H9 (cell line): ENCODE data around the gene PPP2R5E. TPM values are rescaled to one million over a fixed set of nuclear protein-coding genes. Genes with fewer than 3 reads are reported as not detected.

Experiments
- DNase-seq: peaks from one replicate; pipeline ENCODE4 v3.0.0-alpha.2; 2017
- H2AFZ ChIP-seq: one replicate; pipeline ENCODE4 v1.6.1; 2013; ENCODE audit warnings: mild to moderate bottlenecking, low read length, control low read depth, moderate library complexity
- H2AK5ac ChIP-seq: 2 replicates; pipeline ENCODE4 v1.6.1; 2013; ENCODE audit warnings: low read length, control low read depth, mixed read lengths; ENCODE audit not compliant: insufficient read length
- H2BK120ac ChIP-seq: one replicate; pipeline ENCODE4 v1.6.1; 2013; ENCODE audit warnings: low read depth, mild to moderate bottlenecking, low read length, control low read depth, inconsistent platforms; ENCODE audit not compliant: poor library complexity, severe bottlenecking
- H2BK12ac ChIP-seq: 2 replicates; pipeline ENCODE4 v1.6.1; 2013; ENCODE audit warnings: low read length, control low read depth, mixed read lengths, low read depth; ENCODE audit not compliant: insufficient read length
- H2BK15ac ChIP-seq: 2 replicates; pipeline ENCODE4 v1.6.1; 2013; ENCODE audit warnings: low read depth, low read length, control low read depth
- H2BK20ac ChIP-seq: one replicate; pipeline ENCODE4 v1.6.1; 2013; ENCODE audit warnings: low read depth, mild to moderate bottlenecking, low read length, control low read depth, inconsistent platforms; ENCODE audit not compliant: poor library complexity, severe bottlenecking
- H2BK5ac ChIP-seq: 2 replicates; pipeline ENCODE4 v1.6.1; 2013; ENCODE audit warnings: low read length, control low read depth, mixed read lengths; ENCODE audit not compliant: insufficient read length
- H3K14ac ChIP-seq: 2 replicates; pipeline ENCODE4 v1.6.1; 2013; ENCODE audit warnings: low read length, control low read depth; ENCODE audit not compliant: insufficient read depth
- H3K18ac ChIP-seq: 2 replicates; pipeline ENCODE4 v1.6.1; 2013; ENCODE audit warnings: low read depth, mild to moderate bottlenecking, mixed read lengths, low read length, control low read depth; ENCODE audit not compliant: insufficient read length
- H3K23ac ChIP-seq: 2 replicates; pipeline ENCODE4 v1.6.1; 2013; ENCODE audit warnings: low read length, control low read depth, mixed read lengths, low read depth; ENCODE audit not compliant: insufficient read length
- H3K23me2 ChIP-seq: 2 replicates; pipeline ENCODE4 v1.6.1; 2013; ENCODE audit warnings: low read depth, mild to moderate bottlenecking, mixed read lengths, low read length, control low read depth; ENCODE audit not compliant: insufficient read length, poor library complexity, severe bottlenecking
- H3K27ac ChIP-seq: 2 replicates; pipeline ENCODE4 v1.5.1; 2013; ENCODE audit warnings: low read length, control low read depth, mixed read lengths, low read depth; ENCODE audit not compliant: insufficient read length
- H3K27me3 ChIP-seq: 2 replicates; pipeline ENCODE4 v1.6.1; 2013; ENCODE audit warnings: low read length, control low read depth, inconsistent platforms; ENCODE audit not compliant: insufficient read depth
- H3K4ac ChIP-seq: 2 replicates; pipeline ENCODE4 v1.6.1; 2013; ENCODE audit warnings: low read depth, mild to moderate bottlenecking, control low read depth, inconsistent platforms, low read length, moderate library complexity
- H3K4me1 ChIP-seq: 2 replicates; pipeline ENCODE4 v1.6.1; 2013; ENCODE audit warnings: low read length, control low read depth, inconsistent platforms; ENCODE audit not compliant: insufficient read depth
- H3K4me2 ChIP-seq: 2 replicates; pipeline ENCODE4 v1.6.1; 2013; ENCODE audit warnings: low read length, control low read depth, mixed read lengths; ENCODE audit not compliant: insufficient read length, insufficient read depth
- H3K56ac ChIP-seq: 2 replicates; pipeline ENCODE4 v1.6.1; 2013; ENCODE audit warnings: low read depth, mild to moderate bottlenecking, mixed read lengths, low read length, control low read depth; ENCODE audit not compliant: insufficient read length
- H3K79me1 ChIP-seq: 2 replicates; pipeline ENCODE4 v1.6.1; 2013; ENCODE audit warnings: low read depth, mild to moderate bottlenecking, moderate library complexity, low read length, control low read depth, inconsistent platforms; ENCODE audit not compliant: insufficient read depth, poor library complexity, severe bottlenecking
- H3K79me2 ChIP-seq: 2 replicates; pipeline ENCODE4 v1.6.1; 2013; ENCODE audit warnings: low read length, control low read depth, inconsistent platforms; ENCODE audit not compliant: insufficient read depth
- H3K9ac ChIP-seq: 2 replicates; pipeline ENCODE4 v1.6.1; 2013; ENCODE audit warnings: low read length, control low read depth, mixed read lengths; ENCODE audit not compliant: insufficient read length; ENCODE audit errors: extremely low read depth
- H3K9me3 ChIP-seq: one replicate; pipeline ENCODE4 v1.6.1; 2013; ENCODE audit warnings: low read depth, low read length, inconsistent platforms; ENCODE audit not compliant: control insufficient read depth
- H3T11ph ChIP-seq: one replicate; pipeline ENCODE4 v1.6.1; 2013; ENCODE audit warnings: mild to moderate bottlenecking, low read length, control low read depth, inconsistent platforms
- H4K20me1 ChIP-seq: one replicate; pipeline ENCODE4 v1.6.1; 2013; ENCODE audit not compliant: control insufficient read depth, insufficient read length, insufficient read depth
- H4K5ac ChIP-seq: 2 replicates; pipeline ENCODE4 v1.6.1; 2013; ENCODE audit warnings: low read depth, mild to moderate bottlenecking, mixed read lengths, low read length, control low read depth; ENCODE audit not compliant: insufficient read length
- H4K8ac ChIP-seq: replicated peaks from 2 replicates; pipeline ENCODE4 v1.6.1; 2013; ENCODE audit warnings: low read length, control low read depth, mixed read lengths, low read depth; ENCODE audit not compliant: insufficient read length
- H4K91ac ChIP-seq: 2 replicates; pipeline ENCODE4 v1.6.1; 2013; ENCODE audit warnings: low read depth, mild to moderate bottlenecking, moderate library complexity, mixed read lengths, low read length, control low read depth; ENCODE audit not compliant: insufficient read length
- H3K27ac Mint-ChIP-seq, 3 experiments: 2 replicates in 2 of 3; 3 replicates in 1 of 3; pipeline ENCODE4 v1.8.0; 2020 to 2021; ENCODE audit warnings: mixed read lengths in 3 of 3, mild to moderate bottlenecking in 1 of 3, moderate library complexity in 1 of 3
- H3K27me3 Mint-ChIP-seq: 2 replicates; pipeline ENCODE4 v1.8.0; 2021; ENCODE audit warnings: low read depth, mild to moderate bottlenecking, moderate library complexity, mixed read lengths
- H3K36me3 Mint-ChIP-seq, 3 experiments: 2 replicates in 2 of 3; 3 replicates in 1 of 3; pipeline ENCODE4 v1.8.0; 2020 to 2021; ENCODE audit warnings: low read depth in 3 of 3, mixed read lengths in 3 of 3; ENCODE audit not compliant: insufficient read depth in 1 of 3
- H3K4me1 Mint-ChIP-seq, 2 experiments: 2 replicates each; pipeline ENCODE4 v1.8.0; 2020; ENCODE audit warnings: mixed read lengths in 2 of 2
- H3K4me3 Mint-ChIP-seq, 2 experiments: 2 replicates in 1 of 2; 3 replicates in 1 of 2; pipeline ENCODE4 v1.8.0; 2020 to 2021; ENCODE audit warnings: mild to moderate bottlenecking in 2 of 2, mixed read lengths in 2 of 2, moderate library complexity in 1 of 2
- H3K9me3 Mint-ChIP-seq, 2 experiments: 2 replicates in 1 of 2; 3 replicates in 1 of 2; pipeline ENCODE4 v1.8.0; 2020; ENCODE audit warnings: mild to moderate bottlenecking in 2 of 2, mixed read lengths in 2 of 2, moderate library complexity in 1 of 2
- CTCF ChIP-seq: fragments of 200-600 bp; sonication (generic); conservative IDR thresholded peaks from 3 replicates; pipeline ENCODE4 v1.8.0; 2021; ENCODE audit warnings: antibody characterized with exemption, mild to moderate bottlenecking
- WGBS: extraction: QIAGEN DNeasy Blood & Tissue Kit; methylation state at CpG from one replicate; pipeline ENCODE4 v1.1.7; 2013; ENCODE audit warnings: missing lambda C conversion rate, low lambda C conversion rate, mixed read lengths; ENCODE audit not compliant: insufficient read length; ENCODE audit errors: extremely low coverage; 5-methylcytosine and 5-hydroxymethylcytosine counted together
- total RNA-seq: library from RNA; stranded (reverse); gene quantifications from 2 replicates; pipeline ENCODE4 v1.2.1, GENCODE V29; 2021

PPP2R5E gene
- total RNA-seq, 1 experiment from 2014 or later = 65.8 TPM

- no peaks in the 10 kb centered on the region for H3K27me3 ChIP-seq
- H2AFZ ChIP-seq = no peak overlapping the region
- H2BK5ac ChIP-seq = no peak overlapping the region
- no peaks in the 10 kb centered on the region for H3K23me2 ChIP-seq
- no peak overlapping the region for H2BK120ac ChIP-seq
- Mint-ChIP-seq H3K36me3 (peaks cover 0 to 4% (median 0%) of the 10 kb centered on the region in 3 experiments; a peak in 1 of 7 replicates), H3K4me3 (no peak overlapping the region), H3K27me3 (no peaks in the 10 kb centered on the region), H3K9me3 (no peaks in the 10 kb centered on the region), H3K4me1 (peaks cover 14 to 22% of the 10 kb centered on the region in 2 experiments), H3K27ac (peak overlapping the region in 2 of 3 experiments; percentile 10 to 70; a peak in 3 of 7 replicates)
- no peak overlapping the region for H4K91ac ChIP-seq
- no peak overlapping the region for H4K8ac ChIP-seq
- H3K9ac ChIP-seq = no peak overlapping the region
- H3K27ac ChIP-seq = no peak overlapping the region
- no CpG with 5 or more reads among the region's 4 CpGs for WGBS
- H2BK20ac ChIP-seq = no peak overlapping the region
- no peak overlapping the region for H3K23ac ChIP-seq
- H4K20me1 ChIP-seq = no peaks in the 10 kb centered on the region
- no peak overlapping the region for H3K4ac ChIP-seq
- no peak overlapping the region for H3K56ac ChIP-seq
- H3K4me1 ChIP-seq = no peaks in the 10 kb centered on the region; the same call in 1 of the 2 replicates
- H3K9me3 ChIP-seq = no peaks in the 10 kb centered on the region
- no peak for TF ChIP-seq CTCF
- H3K14ac ChIP-seq = no peak overlapping the region
- H3T11ph ChIP-seq = no peak overlapping the region
- peaks cover 9% of the 10 kb centered on the region; the same call in 1 of the 2 replicates for H3K79me2 ChIP-seq
- H3K4me2 ChIP-seq = no peak overlapping the region
- H3K18ac ChIP-seq = no peak overlapping the region
- H4K5ac ChIP-seq = no peak overlapping the region
- H2BK15ac ChIP-seq = no peak overlapping the region
- peaks cover 5% of the 10 kb centered on the region for H3K79me1 ChIP-seq
- H2BK12ac ChIP-seq = no peak overlapping the region
- no peak overlapping the region for H2AK5ac ChIP-seq
- DNase-seq = no peak
Measured at GRCh38 chr14:63480599-63480998, 62.6 kb downstream of the PPP2R5E start.
